ENCODE measurements around the gene STAM2. TPM values are rescaled to one million over a fixed set of nuclear protein-coding genes. Genes with fewer than 3 reads are reported as not detected.

STAM2 gene
- total and polyA plus RNA-seq, 2 donors from 2014 or later: 12.5 to 41.1 TPM

GRCh38 chr2:152176113-152176714 lies 651 bp upstream of the STAM2 start:
- Histone ChIP-seq H3K9me3 (ENCODE audit: control insufficient read depth in 2 of 3, insufficient read depth in 1 of 3, low read length in 3 of 3) (no peaks in the 10 kb centered on the region), H3K4me3 (ENCODE audit: low read length in 3 of 3) (peak overlapping the region; percentile 89 to 98 (median 98)), H3K36me3 (ENCODE audit: control insufficient read depth in 2 of 3, insufficient read depth in 3 of 3, low read length in 3 of 3) (no peaks in the 10 kb centered on the region), H3K4me1 (ENCODE audit: control insufficient read depth in 2 of 3, insufficient read depth in 2 of 3, low read depth in 1 of 3, low read length in 3 of 3) (peaks cover 2 to 12% (median 9%) of the 10 kb centered on the region in 3 donors), H3K27ac (ENCODE audit: low read depth in 2 of 2, low read length in 2 of 2) (peak overlapping the region; percentile 99), H3K27me3 (ENCODE audit: control insufficient read depth, insufficient read depth, low read length) (no peaks in the 10 kb centered on the region), H3K9ac (ENCODE audit: low read length in 3 of 3) (peak overlapping the region; percentile 86 to 97 (median 95))
- FAIRE-seq (no peak), DNase-seq (no peak)
- intact Hi-C loops (cut with DNase I): no loop called here
- no peak for TF ChIP-seq CTCF (IDR thresholded peaks at IDR 0.05; ENCODE audit: borderline replicate concordance, extremely low read depth, insufficient read depth)

GRCh38 chr2:152175012-152175367 lies 573 bp downstream of the STAM2 start:
- no peak for TF ChIP-seq CTCF (IDR thresholded peaks at IDR 0.05; ENCODE audit: borderline replicate concordance, extremely low read depth, insufficient read depth)
- no peak for FAIRE-seq
- no peak for DNase-seq
- Histone ChIP-seq H3K9me3 (ENCODE audit: control insufficient read depth in 2 of 3, insufficient read depth in 1 of 3, low read length in 3 of 3) (no peaks in the 10 kb centered on the region), H3K27ac (ENCODE audit: low read depth in 2 of 2, low read length in 2 of 2) (peak overlapping the region; percentile 99), H3K4me3 (ENCODE audit: low read length in 3 of 3) (peak overlapping the region; percentile 89 to 98 (median 98)), H3K4me1 (ENCODE audit: control insufficient read depth in 2 of 3, insufficient read depth in 2 of 3, low read depth in 1 of 3, low read length in 3 of 3) (peaks cover 2 to 12% (median 9%) of the 10 kb centered on the region in 3 donors), H3K36me3 (ENCODE audit: control insufficient read depth in 2 of 3, insufficient read depth in 3 of 3, low read length in 3 of 3) (no peaks in the 10 kb centered on the region), H3K27me3 (ENCODE audit: control insufficient read depth, insufficient read depth, low read length) (no peaks in the 10 kb centered on the region), H3K9ac (ENCODE audit: low read length in 3 of 3) (peak overlapping the region; percentile 82 to 97 (median 95))
- intact Hi-C loops (cut with DNase I): no loop called here

GRCh38 chr2:152174574-152174973 lies 989 bp downstream of the STAM2 start:
- DNase-seq: no peak
- Histone ChIP-seq H3K27ac (ENCODE audit: low read depth in 2 of 2, low read length in 2 of 2) (peak overlapping the region in 1 of 2 donors; percentile 99), H3K27me3 (ENCODE audit: control insufficient read depth, insufficient read depth, low read length) (no peaks in the 10 kb centered on the region), H3K9me3 (ENCODE audit: control insufficient read depth in 2 of 3, insufficient read depth in 1 of 3, low read length in 3 of 3) (no peaks in the 10 kb centered on the region), H3K4me1 (ENCODE audit: control insufficient read depth in 2 of 3, insufficient read depth in 2 of 3, low read depth in 1 of 3, low read length in 3 of 3) (peaks cover 2 to 12% (median 9%) of the 10 kb centered on the region in 3 donors), H3K4me3 (ENCODE audit: low read length in 3 of 3) (peak overlapping the region; percentile 89 to 98 (median 98)), H3K9ac (ENCODE audit: low read length in 3 of 3) (peak overlapping the region; percentile 82 to 97 (median 95)), H3K36me3 (ENCODE audit: control insufficient read depth in 2 of 3, insufficient read depth in 3 of 3, low read length in 3 of 3) (no peaks in the 10 kb centered on the region)
- intact Hi-C loops (cut with DNase I): no loop called here
- no peak for FAIRE-seq
- no peak for TF ChIP-seq CTCF (IDR thresholded peaks at IDR 0.05; ENCODE audit: borderline replicate concordance, extremely low read depth, insufficient read depth)
